ENCODE data around the gene ZFP69B.

Gene ZFP69B

GRCh38 chr1:40439247-40439646 is 11.0 kb upstream of the ZFP69B start:
- no peak for TF ChIP-seq CTCF (IDR thresholded peaks at IDR 0.05)

GRCh38 chr1:40450495-40451237 is 390 bp downstream of the ZFP69B start:
- no peak for TF ChIP-seq CTCF (IDR thresholded peaks at IDR 0.05)

- TF ChIP-seq CTCF (IDR thresholded peaks at IDR 0.05): no peak
Measured at GRCh38 chr1:40451238-40451585, 936 bp downstream of the ZFP69B start.

- no peak for TF ChIP-seq CTCF (IDR thresholded peaks at IDR 0.05)
Measured at GRCh38 chr1:40454873-40455272, 4.6 kb downstream of the ZFP69B start.

GRCh38 chr1:40462956-40463590 is 12.8 kb downstream of the ZFP69B start:
- no peak for TF ChIP-seq CTCF (IDR thresholded peaks at IDR 0.05)

- TF ChIP-seq CTCF (IDR thresholded peaks at IDR 0.05): no peak
Measured at GRCh38 chr1:40469327-40469726, 19.1 kb downstream of the ZFP69B start.

- no peak for TF ChIP-seq CTCF (IDR thresholded peaks at IDR 0.05)
Measured at GRCh38 chr1:40475268-40475667, 25.0 kb downstream of the ZFP69B start.

Measured in LNCAP (cell line).